Transverse colon (tissue), 4 donors: ENCODE measurements around the gene IFNB1. TPM values are rescaled to one million over a fixed set of nuclear protein-coding genes. Genes with fewer than 3 reads are reported as not detected.

Source experiments
- DNase-seq: peaks from one replicate; pipeline ENCODE4 v3.0.0-alpha.2; 2019
- H3K27ac ChIP-seq, 4 donors: fragments of 200-600 bp; sonication (generic); 2 replicates each; pipeline ENCODE4 v1.5.1; 2016 to 2018; ENCODE audit warnings: inconsistent platforms in 4 of 4
- H3K27me3 ChIP-seq: fragments of 200-600 bp; sonication (generic); 2 replicates; pipeline ENCODE4 v1.5.1; 2017; ENCODE audit warnings: inconsistent platforms
- H3K36me3 ChIP-seq, 4 donors: fragments of 200-600 bp; sonication (generic); 2 replicates each; pipeline ENCODE4 v1.5.1; 2017 to 2019; ENCODE audit warnings: inconsistent platforms in 4 of 4
- H3K4me1 ChIP-seq, 4 donors: fragments of 200-600 bp; sonication (generic); 2 replicates each; pipeline ENCODE4 v1.5.1; 2017 to 2020; ENCODE audit warnings: inconsistent platforms in 4 of 4
- H3K4me3 ChIP-seq, 4 donors: fragments of 200-600 bp; sonication (generic); 1 replicate in 1 of 4; 2 replicates in 3 of 4; pipeline versions ENCODE4 v1.5.1 to v1.6.1; 2017 to 2019; ENCODE audit warnings: inconsistent platforms in 4 of 4
- H3K9me3 ChIP-seq, 2 donors: fragments of 200-600 bp; sonication (generic); 2 replicates each; pipeline ENCODE4 v1.5.1; 2017 to 2019; ENCODE audit warnings: inconsistent platforms in 2 of 2
- CTCF ChIP-seq, 5 experiments: fragments of 200-600 bp in 3 of 5; fragments of 450-650 bp in 2 of 5; sonication (generic) in 3 of 5; IDR thresholded peaks; 1 replicate in 2 of 5; 2 replicates in 3 of 5; pipeline ENCODE4 v1.5.1; 2016 to 2017; ENCODE audit warnings: antibody characterized with exemption in 5 of 5, inconsistent platforms in 3 of 5, mild to moderate bottlenecking in 2 of 5, moderate library complexity in 1 of 5
- EP300 ChIP-seq: sonication (generic); formaldehyde crosslinking; IDR thresholded peaks from one replicate; pipeline ENCODE4 v1.6.1; 2017; ENCODE audit warnings: antibody characterized with exemption, low read depth
- POLR2A ChIP-seq: fragments of 450-650 bp; IDR thresholded peaks from one replicate; pipeline ENCODE4 v1.6.1; 2016; ENCODE audit warnings: antibody characterized with exemption, mild to moderate bottlenecking, moderate library complexity
- POLR2AphosphoS5 ChIP-seq, 3 donors: sonication (generic); formaldehyde crosslinking; IDR thresholded peaks; one replicate each; pipeline ENCODE4 v1.6.1; 2016; ENCODE audit warnings: antibody characterized with exemption in 3 of 3
- WGBS, 2 donors: methylation state at CpG; one replicate each; pipeline ENCODE4 v1.1.5; 2018; ENCODE audit warnings: low coverage in 1 of 2; 5-methylcytosine and 5-hydroxymethylcytosine counted together
- in situ Hi-C, 4 donors: fragments of 200-750 bp; cut with MboI; loops; one replicate each; pipeline versions ENCODE4 v1.15.0 to v1.15.1; 2017; ENCODE audit warnings: low sequenced_read_pairs in 3 of 4, low pct_ligation_motif_present in 1 of 4, low pct_unique_long_range_greater_than_20kb in 1 of 4
- intact Hi-C: fragments of 100-400 bp; cut with DNase I; formaldehyde crosslinking; loops from one replicate; pipeline ENCODE4 v1.15.1; 2023; ENCODE audit warnings: low total_unique reads
- total RNA-seq, 4 donors: library from RNA; depleted of rRNA; stranded (reverse); fragments of >200 nt; gene quantifications; one replicate each; pipeline ENCODE4 v1.1.0, GENCODE V29; 2016

The IFNB1 gene
- total RNA-seq, 4 donors from 2014 or later = not detected

- WGBS, 2 donors = 29 to 73% methylated on average over 1 to 3 of the region's 3 CpGs
- H3K4me3 ChIP-seq = no peak overlapping the region
Measured at GRCh38 chr9:21075484-21075883, 2.3 kb downstream of the IFNB1 start.

DNA sequence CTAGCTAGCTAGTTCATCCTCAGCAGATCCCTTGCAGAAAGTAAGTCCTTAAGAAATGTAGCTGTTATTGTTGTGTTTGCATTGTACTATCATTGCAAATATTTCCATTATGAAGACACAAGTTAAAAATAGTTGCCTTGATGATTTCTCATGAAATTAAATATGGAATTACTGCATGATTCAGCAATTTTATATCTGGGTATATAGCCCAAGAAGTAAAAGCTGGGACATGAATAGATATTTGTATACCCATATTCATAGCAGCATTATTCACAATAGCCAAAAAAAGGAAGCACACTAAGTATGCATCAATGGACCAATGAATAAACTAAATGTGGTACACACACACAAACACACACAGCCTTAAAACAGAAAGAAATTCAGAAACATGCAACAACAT, 6.8 kb downstream of the IFNB1 start:
- Histone ChIP-seq H3K27me3 (no peaks in the 10 kb centered on the region), H3K4me1 (peaks cover 0 to 4% (median 2%) of the 10 kb centered on the region in 4 donors), H3K9me3 (no peaks in the 10 kb centered on the region), H3K27ac (no peak overlapping the region), H3K36me3 (no peaks in the 10 kb centered on the region), H3K4me3 (no peak overlapping the region)
- DNase-seq = no peak
- in situ Hi-C loops = no loop called here
- no peak for TF ChIP-seq CTCF (IDR thresholded peaks at IDR 0.05)
- TF ChIP-seq EP300 = no peak
- TF ChIP-seq POLR2AphosphoS5 (IDR thresholded peaks at IDR 0.05) = no peak
- TF ChIP-seq POLR2A = no peak
- intact Hi-C loops = no loop called here

More at GRCh38 chr9:21075484-21075883, 2.3 kb downstream of the IFNB1 start:
- TF ChIP-seq POLR2AphosphoS5 (IDR thresholded peaks at IDR 0.05) = no peak
- no peak for TF ChIP-seq CTCF (IDR thresholded peaks at IDR 0.05)
- TF ChIP-seq POLR2A = no peak
- no peak for TF ChIP-seq EP300
- Histone ChIP-seq H3K9me3 (no peaks in the 10 kb centered on the region), H3K27ac (no peak overlapping the region), H3K36me3 (no peaks in the 10 kb centered on the region), H3K27me3 (no peaks in the 10 kb centered on the region), H3K4me1 (peaks cover 0 to 4% (median 0%) of the 10 kb centered on the region in 4 donors)
- in situ Hi-C loops = loop anchor here in 1 of 4 donors (25.0 kb wide), 1 partner anchor 113 kb away; no protein-coding TSS in a partner anchor
- intact Hi-C loops = no loop called here
- no peak for DNase-seq

DNA sequence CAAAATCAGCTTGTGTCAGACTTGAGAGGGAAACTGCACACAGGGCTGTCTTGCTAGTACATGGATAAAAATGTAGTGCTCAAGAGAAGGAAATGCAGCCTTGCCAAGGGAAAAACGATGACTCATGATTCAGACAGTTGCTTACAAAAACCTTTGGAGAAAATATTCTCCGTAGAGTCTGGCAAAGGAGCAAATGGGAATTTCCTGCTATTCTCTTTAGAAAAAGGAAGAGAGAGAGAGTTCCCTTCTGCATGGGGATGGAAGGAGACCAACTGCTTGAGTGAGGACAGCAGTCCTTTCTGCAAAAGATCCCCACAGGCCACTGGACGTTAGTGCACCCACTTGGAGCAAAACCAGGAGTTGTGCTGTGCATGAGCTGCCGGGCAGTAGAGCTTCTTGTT, 7.6 kb downstream of the IFNB1 start:
- peak; percentile 13 for DNase-seq
- H3K36me3 ChIP-seq = no peaks in the 10 kb centered on the region
- peak overlapping the region; percentile 38 to 50 (median 42) for H3K27ac ChIP-seq
- intact Hi-C loops (no loop called here), in situ Hi-C loops (no loop called here)
- peaks cover 0 to 4% (median 2%) of the 10 kb centered on the region in 4 donors for H3K4me1 ChIP-seq
- TF ChIP-seq EP300 = no peak
- TF ChIP-seq CTCF (IDR thresholded peaks at IDR 0.05) = peak in 3 of 5 experiments; percentile 16 to 22 (median 22)
- peak in 2 of 3 donors; percentile 15 to 33 for TF ChIP-seq POLR2AphosphoS5 (IDR thresholded peaks at IDR 0.05)
- 41 to 52% methylated on average over 3 to 4 of the region's 4 CpGs for WGBS, 2 donors
- H3K4me3 ChIP-seq = no peak overlapping the region
- H3K9me3 ChIP-seq = no peaks in the 10 kb centered on the region
- H3K27me3 ChIP-seq = no peaks in the 10 kb centered on the region

DNA sequence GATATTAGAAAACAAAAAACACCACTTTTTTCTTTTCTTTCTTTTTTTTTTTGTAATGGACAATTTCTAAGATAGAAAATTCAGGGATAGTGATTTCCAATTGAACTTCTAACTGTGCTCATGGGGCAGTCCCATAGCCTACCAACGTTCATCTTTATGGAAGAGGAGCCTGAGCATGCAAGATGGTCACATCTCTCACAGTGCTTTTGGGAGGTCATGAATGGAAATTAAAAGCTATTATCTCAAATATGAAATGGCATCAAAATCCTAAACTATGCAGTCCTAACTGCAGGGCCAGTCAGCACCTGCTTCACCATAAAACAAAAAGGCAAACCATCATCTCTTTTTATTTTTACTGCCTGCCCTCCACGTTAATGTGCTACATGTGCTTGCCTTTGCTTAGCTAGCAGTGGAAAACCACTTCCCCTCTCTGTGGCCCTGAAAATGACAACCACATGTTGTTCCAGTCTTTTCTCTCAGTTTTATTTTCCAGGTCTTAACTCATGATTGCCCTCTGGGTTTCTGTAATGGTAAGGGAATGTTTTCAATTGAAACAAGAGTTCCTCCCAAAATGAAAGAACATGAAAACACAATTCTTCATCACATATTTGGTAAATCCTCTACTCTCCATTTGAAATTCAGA, 16.7 kb downstream of the IFNB1 start:
- WGBS, 2 donors = 8 to 33% methylated on average over 1 to 2 of the region's 2 CpGs
- H3K27me3 ChIP-seq = no peaks in the 10 kb centered on the region
- no peaks in the 10 kb centered on the region for H3K4me1 ChIP-seq
- no peak overlapping the region for H3K27ac ChIP-seq
- H3K4me3 ChIP-seq = no peak overlapping the region
- H3K36me3 ChIP-seq = no peaks in the 10 kb centered on the region
- DNase-seq = peak; percentile 10
- intact Hi-C loops = no loop called here
- no peaks in the 10 kb centered on the region for H3K9me3 ChIP-seq
- in situ Hi-C loops = no loop called here
- TF ChIP-seq POLR2AphosphoS5 (IDR thresholded peaks at IDR 0.05) (no peak), EP300 (no peak), POLR2A (no peak), CTCF (IDR thresholded peaks at IDR 0.05) (no peak)
